GM23248 (cell line): ENCODE results near the gene C1QBP.

Experiments used
- EZH2 ChIP-seq: fragments of 200-600 bp; sonication (generic); IDR thresholded peaks from 2 replicates; pipeline ENCODE4 v1.6.1; 2018; ENCODE audit warnings: antibody characterized with exemption, mild to moderate bottlenecking; ENCODE audit not compliant: insufficient read depth, poor library complexity, severe bottlenecking
- EZH2phosphoT487 ChIP-seq: fragments of 200-600 bp; sonication (generic); IDR thresholded peaks from 2 replicates; pipeline ENCODE4 v1.6.1; 2018; ENCODE audit warnings: antibody characterized with exemption, moderate library complexity, mild to moderate bottlenecking, low read depth; ENCODE audit not compliant: insufficient read depth

DNA sequence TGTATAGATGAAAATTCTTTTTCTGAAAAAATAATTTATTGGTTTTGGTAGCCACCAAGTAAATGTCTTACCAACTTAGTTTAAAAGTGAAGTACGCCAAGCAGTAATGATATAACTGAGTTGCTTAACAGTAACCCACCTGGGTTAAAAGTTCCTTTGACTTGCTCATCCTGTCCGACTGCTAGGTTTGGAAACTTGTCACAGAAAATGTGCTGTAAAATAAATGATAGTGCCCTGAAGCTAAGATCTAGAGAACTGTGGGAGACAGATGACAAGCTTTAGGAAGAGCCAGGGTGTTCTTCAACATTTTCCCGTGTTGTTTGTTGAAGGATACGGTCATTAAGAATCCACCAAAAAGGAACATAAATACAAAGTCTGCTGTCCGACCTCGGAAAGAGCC, 42.0 kb upstream of the C1QBP start:
- TF ChIP-seq EZH2phosphoT487 (no peak), EZH2 (no peak)
